OCI-M2 (cell line): ENCODE measurements around the gene SRD5A1.

Source experiments
- DNase-seq: peaks from one replicate; lab custom pipeline; 2025; ENCODE audit not compliant: unreplicated experiment; lab: John Stamatoyannopoulos, UW

SRD5A1 gene

GRCh38 chr5:6603643-6604042, 29.6 kb upstream of the SRD5A1 start:
- DNase-seq, result no peak

- DNase-seq, result no peak
Observed at GRCh38 chr5:6604341-6604740, 28.9 kb upstream of the SRD5A1 start.

DNA sequence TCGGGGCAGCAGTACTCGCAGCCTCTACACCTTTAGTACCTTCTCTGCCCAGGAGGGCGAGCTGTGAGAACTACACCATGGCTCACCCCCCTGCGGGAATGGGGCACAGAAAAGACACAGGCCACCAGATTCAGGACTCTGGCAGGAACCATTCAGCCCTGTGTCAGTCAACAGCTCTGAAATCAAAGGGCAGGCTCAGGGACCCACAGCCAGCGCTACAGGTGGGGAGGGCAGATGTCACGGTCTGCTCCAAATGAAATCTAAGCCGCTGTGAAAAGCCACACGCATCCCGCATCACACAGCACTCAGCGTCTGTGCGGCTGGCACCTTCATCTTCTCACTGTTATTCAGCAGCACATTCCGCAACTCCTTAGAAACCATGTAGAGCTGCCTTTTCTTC, 28.3 kb upstream of the SRD5A1 start:
- DNase-seq, result no peak

DNA sequence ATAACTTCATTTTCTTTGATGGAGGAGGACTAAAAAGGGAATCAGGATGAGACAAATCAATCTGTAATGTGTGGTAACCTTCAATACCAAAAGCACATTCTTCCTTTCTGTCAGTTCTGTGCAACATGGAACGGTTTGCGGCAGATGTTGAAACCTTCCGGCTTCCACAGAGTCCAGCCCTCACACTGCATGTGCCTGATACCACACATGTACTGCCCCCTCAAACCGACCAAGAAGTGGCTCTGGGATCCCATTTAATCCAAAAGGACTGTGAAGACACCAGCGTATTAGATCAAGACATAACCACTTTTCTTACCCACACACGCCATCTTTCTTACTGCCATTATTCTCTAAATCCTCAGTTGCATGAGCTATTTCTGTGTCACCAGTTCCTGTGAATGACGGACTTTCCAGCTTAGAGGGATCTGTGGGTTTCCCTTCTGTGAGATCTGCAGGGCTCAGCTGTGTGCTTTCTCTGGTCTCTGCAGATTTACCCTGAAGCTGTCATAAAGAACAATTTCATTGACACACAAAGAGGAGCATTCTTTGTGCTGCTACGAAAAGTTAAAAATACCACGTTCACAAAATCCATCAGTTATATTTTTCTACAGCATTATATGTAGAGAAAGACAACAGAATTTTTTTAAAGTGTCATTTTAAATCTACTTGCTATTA, 26.2 kb upstream of the SRD5A1 start:
- DNase-seq, result no peak

GRCh38 chr5:6607559-6607936, 25.7 kb upstream of the SRD5A1 start:
- DNase-seq, result no peak

DNA sequence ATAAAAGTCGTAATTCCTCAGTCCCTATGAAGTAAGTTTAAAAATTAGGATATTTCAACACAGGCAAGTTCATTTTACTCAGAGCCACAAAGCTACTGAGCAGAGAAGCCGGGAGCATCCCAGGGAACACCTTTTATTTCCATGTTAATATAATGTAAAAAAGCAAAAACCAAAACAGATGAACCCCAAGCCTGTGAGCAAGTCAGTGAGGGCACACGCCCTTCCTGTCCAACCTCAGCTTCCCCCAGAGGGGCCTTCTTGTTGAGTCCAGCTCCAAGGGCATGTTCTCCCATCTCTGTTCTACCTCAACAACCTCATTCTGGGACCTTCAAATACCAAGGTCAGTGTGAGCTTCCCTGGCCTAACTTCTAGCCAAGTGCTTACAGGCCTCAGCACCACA, 25.2 kb upstream of the SRD5A1 start:
- no peak for DNase-seq

DNA sequence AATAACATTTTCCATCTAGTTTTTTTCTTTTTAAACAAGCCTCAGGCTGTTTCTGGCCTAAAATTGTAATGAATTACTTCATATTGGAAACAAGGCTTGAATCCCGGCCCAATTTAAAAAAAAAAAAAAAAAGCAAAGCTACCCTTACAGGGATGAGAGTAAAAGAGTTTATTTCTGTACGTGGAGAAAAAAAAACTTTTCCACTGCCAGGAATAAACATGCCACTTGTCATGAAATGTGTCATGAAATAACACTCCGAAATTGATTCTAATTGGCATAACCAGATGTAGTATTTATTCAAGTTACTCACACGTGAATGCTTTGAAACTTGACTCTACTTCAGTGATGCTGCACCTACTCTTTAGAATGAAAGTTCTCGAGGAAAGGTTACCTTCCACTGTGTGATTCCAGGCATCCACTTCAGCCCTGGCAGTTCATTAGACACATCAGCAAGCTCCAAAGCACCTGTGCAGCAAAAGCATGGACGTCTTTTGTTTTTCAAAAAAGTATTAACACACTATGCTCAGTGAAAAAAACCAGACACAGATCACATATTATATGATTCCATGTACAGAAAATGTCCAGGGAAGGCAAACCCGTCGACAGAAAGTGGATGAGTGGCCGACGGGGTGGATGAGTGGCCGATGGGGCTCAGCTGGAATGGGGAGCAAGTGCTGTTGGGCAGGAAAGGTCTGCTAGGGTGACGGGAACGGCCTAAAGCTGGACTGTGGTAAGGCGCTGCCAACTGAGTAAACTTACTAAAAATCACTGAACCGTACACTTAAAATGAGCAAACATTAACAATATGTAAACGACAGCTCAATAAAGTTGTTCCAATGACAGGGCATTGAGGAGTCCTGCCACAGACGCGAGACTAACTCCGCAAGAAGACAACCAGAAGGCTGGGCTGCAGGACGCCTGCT, 21.6 kb upstream of the SRD5A1 start:
- DNase-seq, result no peak

GRCh38 chr5:6615034-6615815, 18.0 kb upstream of the SRD5A1 start:
- DNase-seq, result no peak

DNA sequence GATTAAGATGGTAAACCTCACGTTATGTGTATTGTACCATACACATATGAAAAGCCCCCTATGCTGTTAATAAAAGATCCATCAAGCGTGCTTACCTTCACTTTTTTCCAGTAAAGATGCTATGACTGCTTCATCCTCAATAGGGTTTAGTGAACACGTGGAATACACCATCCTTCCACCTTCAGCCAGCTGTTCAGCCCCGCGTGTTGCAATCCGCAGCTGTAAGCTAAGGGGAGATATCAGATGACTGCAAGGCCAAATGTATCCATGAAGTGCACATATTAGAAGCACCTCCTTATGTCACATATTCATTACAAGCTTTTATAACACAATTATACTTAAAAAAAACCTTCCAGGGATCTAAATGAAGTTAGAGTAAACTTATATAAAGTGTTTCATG, 16.6 kb upstream of the SRD5A1 start:
- no peak for DNase-seq

GRCh38 chr5:6623228-6623627, 10.0 kb upstream of the SRD5A1 start:
- no peak for DNase-seq

- DNase-seq, result no peak
Observed at GRCh38 chr5:6623941-6624340, 9.3 kb upstream of the SRD5A1 start.

GRCh38 chr5:6626508-6626907, 6.7 kb upstream of the SRD5A1 start:
- no peak for DNase-seq

DNA sequence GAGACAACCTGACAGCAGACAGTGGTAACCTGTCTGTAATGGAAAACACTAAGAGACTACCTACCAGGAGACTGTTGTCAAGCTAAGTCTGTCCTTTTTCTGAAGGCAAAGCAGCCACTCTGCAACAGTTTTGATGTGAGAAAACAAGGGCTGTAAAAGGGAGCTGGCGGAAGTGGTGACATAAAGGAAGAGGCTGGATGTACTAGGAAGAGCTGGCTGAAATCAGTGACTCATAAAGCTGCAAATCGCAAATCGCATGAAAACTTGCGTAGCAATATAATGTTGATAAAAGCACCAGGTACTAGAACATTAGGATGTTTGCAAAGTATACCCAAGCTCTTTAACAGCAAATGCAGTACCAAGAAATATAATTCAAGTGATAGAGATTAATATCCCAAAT, 1.8 kb upstream of the SRD5A1 start:
- no peak for DNase-seq

DNA sequence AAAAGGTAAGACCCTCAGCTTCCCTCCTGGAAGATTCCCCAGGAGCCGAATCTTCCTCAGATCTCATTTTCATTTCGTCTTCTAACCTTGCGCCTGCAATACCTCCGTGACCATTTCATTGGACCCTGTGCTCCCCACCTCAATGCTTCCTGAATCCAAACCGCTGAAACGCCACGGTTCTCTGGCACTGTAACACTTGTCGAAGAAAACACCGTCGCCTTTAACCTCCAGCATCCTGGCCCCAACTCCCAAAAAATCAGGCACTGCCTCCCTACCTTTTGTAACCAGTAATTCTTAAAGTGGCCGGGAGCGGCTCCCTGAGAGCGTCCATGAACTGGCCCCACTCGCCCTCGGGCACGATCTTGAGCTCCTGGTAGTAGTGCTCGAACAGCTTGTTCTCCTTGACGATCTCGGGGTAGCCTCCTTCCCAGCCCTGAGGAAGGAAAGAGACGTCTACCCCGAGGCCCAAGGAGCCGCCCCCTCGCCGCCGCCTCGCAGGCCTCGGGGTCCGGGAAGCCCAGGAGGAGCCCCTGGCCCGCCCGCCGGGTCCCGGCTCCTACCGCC, 834 bp upstream of the SRD5A1 start:
- DNase-seq, result no peak

GRCh38 chr5:6633469-6634245, 417 bp downstream of the SRD5A1 start:
- DNase-seq, result no peak

- DNase-seq, result no peak
Observed at GRCh38 chr5:6634306-6634705, 1.1 kb downstream of the SRD5A1 start.

DNA sequence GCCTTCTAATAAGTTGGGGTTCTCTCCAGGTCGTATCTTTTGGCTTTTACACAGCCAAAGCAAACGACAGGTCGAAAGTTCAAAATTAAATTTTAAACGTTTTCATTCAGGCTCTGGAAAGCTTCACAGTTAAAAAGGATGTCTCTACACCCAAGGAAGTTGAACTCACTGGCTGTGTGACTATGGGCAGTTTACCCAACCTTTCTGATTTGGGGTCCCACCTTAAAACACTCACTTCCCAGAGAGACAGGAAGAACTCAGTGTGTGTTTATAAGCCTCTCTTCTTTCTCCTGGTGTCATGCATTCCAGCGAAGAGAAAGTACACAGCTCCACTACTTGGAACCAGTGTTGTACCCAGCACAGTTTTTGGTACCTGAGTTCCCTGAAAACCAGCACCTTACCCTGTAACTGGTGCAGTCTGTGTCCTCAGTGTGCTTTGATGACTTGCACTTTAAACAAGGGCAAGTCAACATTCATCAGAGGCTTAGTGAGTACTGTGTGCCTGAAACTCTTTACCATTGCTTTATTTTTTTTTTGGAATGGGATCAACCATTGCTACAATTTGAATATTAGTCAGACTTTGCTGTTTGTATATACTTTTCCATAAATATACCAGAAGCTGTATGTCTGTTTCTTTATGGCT, 1.7 kb downstream of the SRD5A1 start:
- no peak for DNase-seq

GRCh38 chr5:6636293-6636692, 3.1 kb downstream of the SRD5A1 start:
- no peak for DNase-seq

DNA sequence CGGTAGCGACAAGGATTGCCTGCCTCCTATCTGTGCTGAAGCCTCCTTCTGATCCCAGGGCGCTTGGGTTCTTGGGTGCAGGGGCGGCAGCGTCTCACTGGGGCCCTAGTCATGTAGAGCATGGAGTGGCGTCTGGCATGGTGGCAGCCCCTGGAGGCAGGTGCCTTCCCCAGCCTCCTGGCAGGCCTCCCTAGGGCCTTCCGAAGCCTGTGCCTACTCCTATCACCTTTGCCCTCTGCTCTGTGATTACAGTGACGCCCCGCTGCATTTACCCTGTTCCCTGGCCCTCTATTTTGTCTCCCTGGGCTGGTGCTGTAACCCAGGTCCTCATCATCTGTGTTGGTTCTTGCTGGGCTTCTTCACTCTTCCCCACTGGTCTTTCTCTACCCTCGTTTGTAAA, 3.8 kb downstream of the SRD5A1 start:
- DNase-seq, result no peak

DNA sequence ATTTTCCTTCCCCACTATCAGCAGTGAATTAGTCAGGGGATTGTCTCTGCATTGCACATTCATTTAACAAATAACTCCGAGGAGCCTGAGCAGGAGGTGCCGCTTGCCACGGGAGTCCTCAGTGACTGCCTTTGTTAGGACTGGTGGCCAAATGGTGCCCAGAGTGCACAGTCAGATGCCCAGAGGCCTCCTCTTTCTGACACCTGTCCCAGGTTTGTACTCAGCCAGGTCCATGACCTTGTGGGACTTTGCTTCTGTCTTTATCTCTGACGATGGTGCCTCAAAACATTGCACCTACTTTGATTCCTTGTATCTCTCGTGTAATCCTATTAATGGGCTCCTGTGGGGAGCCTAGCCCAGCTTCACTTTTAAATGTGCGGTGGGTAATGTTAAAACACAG, 4.3 kb downstream of the SRD5A1 start:
- no peak for DNase-seq
